Sigmoid colon (tissue), 7 donors: ENCODE results near the gene CPXM2. TPM values are rescaled to one million over a fixed set of nuclear protein-coding genes. Genes with fewer than 3 reads are reported as not detected.

Experiments
- DNase-seq: peaks from one replicate; pipeline ENCODE4 v3.0.0-alpha.2; 2019
- H3K27ac ChIP-seq, 4 donors: fragments of 200-600 bp; sonication (generic); one replicate each; pipeline ENCODE4 v1.5.1; 2016 to 2019; ENCODE audit warnings: mild to moderate bottlenecking in 1 of 4
- H3K27me3 ChIP-seq, 3 donors: fragments of 200-600 bp; sonication (generic); one replicate each; pipeline ENCODE4 v1.5.1; 2019; ENCODE audit warnings: mild to moderate bottlenecking in 1 of 3
- H3K36me3 ChIP-seq, 4 donors: fragments of 200-600 bp; sonication (generic); one replicate each; pipeline ENCODE4 v1.5.1; 2016 to 2019
- H3K4me1 ChIP-seq, 4 donors: fragments of 200-600 bp; sonication (generic); one replicate each; pipeline ENCODE4 v1.5.1; 2017 to 2019
- H3K4me3 ChIP-seq, 4 donors: fragments of 200-600 bp; sonication (generic); one replicate each; pipeline ENCODE4 v1.5.1; 2017 to 2019; ENCODE audit warnings: mild to moderate bottlenecking in 2 of 4, moderate library complexity in 1 of 4
- H3K9me3 ChIP-seq, 4 donors: fragments of 200-600 bp in 3 of 4; sonication (generic) in 3 of 4; one replicate each; pipeline versions ENCODE4 v1.5.1 to v1.6.1; 2013 to 2019
- CTCF ChIP-seq, 4 experiments: fragments of 450-650 bp in 3 of 4; fragments of 200-600 bp in 1 of 4; IDR thresholded peaks; one replicate each; pipeline ENCODE4 v1.5.1; 2016 to 2019; ENCODE audit warnings: antibody characterized with exemption in 4 of 4, mild to moderate bottlenecking in 3 of 4, moderate library complexity in 2 of 4
- EP300 ChIP-seq, 4 donors: sonication (generic); formaldehyde crosslinking; IDR thresholded peaks; one replicate each; pipeline ENCODE4 v1.6.1; 2017; ENCODE audit warnings: antibody characterized with exemption in 4 of 4
- POLR2A ChIP-seq, 2 donors: fragments of 450-650 bp; IDR thresholded peaks; one replicate each; pipeline ENCODE4 v1.6.1; 2016; ENCODE audit warnings: antibody characterized with exemption in 2 of 2, mild to moderate bottlenecking in 2 of 2, moderate library complexity in 2 of 2
- POLR2AphosphoS5 ChIP-seq, 4 donors: sonication (generic); formaldehyde crosslinking; IDR thresholded peaks; one replicate each; pipeline ENCODE4 v1.6.1; 2017; ENCODE audit warnings: antibody characterized with exemption in 4 of 4
- WGBS, 2 donors: extraction: QIAGEN DNeasy Blood & Tissue Kit; methylation state at CpG; one replicate each; pipeline ENCODE4 v1.1.7; 2013; 5-methylcytosine and 5-hydroxymethylcytosine counted together
- intact Hi-C: fragments of 100-400 bp; cut with DNase I; formaldehyde crosslinking; loops from one replicate; pipeline ENCODE4 v1.15.1; 2023
- polyA plus RNA-seq, 3 donors: library from polyadenylated mRNA; stranded (reverse); fragments of 200-250 nt; gene quantifications; one replicate each; pipeline ENCODE4 v1.2.3, GENCODE V29; 2013
- total RNA-seq, 4 donors: library from RNA; depleted of rRNA; stranded (reverse); fragments of >200 nt; gene quantifications; one replicate each; pipeline ENCODE4 v1.1.0, GENCODE V29; 2016
- donor health status: healthy with polysubstance abuse.
- donor health status: Bipolar disorder and iron deficiency.
- donor health status: healthy.

Gene CPXM2
- total and polyA plus RNA-seq, 7 donors, result 0.69 to 153 (median 48.5) TPM

GRCh38 chr10:123795846-123796590 lies 95.6 kb downstream of the CPXM2 start:
- no peak for DNase-seq
- peaks cover 0 to 39% (median 21%) of the 10 kb centered on the region in 4 donors for H3K4me1 ChIP-seq
- H3K27me3 ChIP-seq, result no peaks in the 10 kb centered on the region
- no peak overlapping the region for H3K4me3 ChIP-seq
- WGBS, 2 donors, result 84 to 87% methylated on average over 11 of the region's 11 CpGs
- no peak for TF ChIP-seq CTCF (IDR thresholded peaks at IDR 0.05)
- no peak for TF ChIP-seq EP300 (IDR thresholded peaks at IDR 0.05)
- TF ChIP-seq POLR2A (IDR thresholded peaks at IDR 0.05), result no peak
- no peak for TF ChIP-seq POLR2AphosphoS5 (IDR thresholded peaks at IDR 0.05)
- peaks cover 0 to 59% (median 12%) of the 10 kb centered on the region in 4 donors for H3K36me3 ChIP-seq
- intact Hi-C loops, result no loop called here
- H3K27ac ChIP-seq, result peak overlapping the region; percentile 4 to 67 (median 52)
- H3K9me3 ChIP-seq, result no peaks in the 10 kb centered on the region

GRCh38 chr10:123795196-123795780 lies 96.3 kb downstream of the CPXM2 start:
- no peak for TF ChIP-seq EP300 (IDR thresholded peaks at IDR 0.05)
- no peak for TF ChIP-seq CTCF (IDR thresholded peaks at IDR 0.05)
- no peak for TF ChIP-seq POLR2AphosphoS5 (IDR thresholded peaks at IDR 0.05)
- TF ChIP-seq POLR2A (IDR thresholded peaks at IDR 0.05), result no peak
- intact Hi-C loops, result no loop called here
- Histone ChIP-seq H3K4me1 (peaks cover 0 to 32% (median 14%) of the 10 kb centered on the region in 4 donors), H3K27me3 (no peaks in the 10 kb centered on the region), H3K4me3 (no peak overlapping the region), H3K27ac (peak overlapping the region in 3 of 4 donors; percentile 14 to 67 (median 63)), H3K36me3 (peaks cover 0 to 65% (median 14%) of the 10 kb centered on the region in 4 donors), H3K9me3 (no peaks in the 10 kb centered on the region)
- WGBS, 2 donors, result 82 to 89% methylated on average over 10 of the region's 10 CpGs
- no peak for DNase-seq

GRCh38 chr10:123792248-123792978 lies 99.2 kb downstream of the CPXM2 start:
- TF ChIP-seq POLR2AphosphoS5 (IDR thresholded peaks at IDR 0.05) (no peak), POLR2A (IDR thresholded peaks at IDR 0.05) (no peak), EP300 (IDR thresholded peaks at IDR 0.05) (no peak), CTCF (IDR thresholded peaks at IDR 0.05) (no peak)
- Histone ChIP-seq H3K4me3 (no peak overlapping the region), H3K4me1 (peaks cover 0 to 26% (median 8%) of the 10 kb centered on the region in 4 donors), H3K9me3 (no peaks in the 10 kb centered on the region), H3K27me3 (no peaks in the 10 kb centered on the region), H3K27ac (no peak overlapping the region), H3K36me3 (peaks cover 0 to 62% (median 14%) of the 10 kb centered on the region in 4 donors)
- intact Hi-C loops, result no loop called here
- DNase-seq, result no peak
- WGBS, 2 donors, result 79 to 85% methylated on average over 11 of the region's 11 CpGs

- DNase-seq, result no peak
- WGBS, 2 donors, result 85 to 87% methylated on average over 13 of the region's 13 CpGs
- H3K36me3 ChIP-seq, result peaks cover 0 to 51% (median 13%) of the 10 kb centered on the region in 4 donors
- H3K27me3 ChIP-seq, result no peaks in the 10 kb centered on the region
- no peaks in the 10 kb centered on the region for H3K9me3 ChIP-seq
- peaks cover 0 to 9% (median 1%) of the 10 kb centered on the region in 4 donors for H3K4me1 ChIP-seq
- H3K4me3 ChIP-seq, result no peak overlapping the region
- TF ChIP-seq CTCF (IDR thresholded peaks at IDR 0.05) (no peak), POLR2A (IDR thresholded peaks at IDR 0.05) (no peak), EP300 (IDR thresholded peaks at IDR 0.05) (no peak), POLR2AphosphoS5 (IDR thresholded peaks at IDR 0.05) (no peak)
- no peak overlapping the region for H3K27ac ChIP-seq
- intact Hi-C loops, result no loop called here
Measured at GRCh38 chr10:123790132-123790885, 101.3 kb downstream of the CPXM2 start.
